ENCODE measurements around the gene SERTM2. TPM values are rescaled to one million over a fixed set of nuclear protein-coding genes. Genes with fewer than 3 reads are reported as not detected.

SERTM2 gene
- total RNA-seq = not detected in 2 replicates

DNA sequence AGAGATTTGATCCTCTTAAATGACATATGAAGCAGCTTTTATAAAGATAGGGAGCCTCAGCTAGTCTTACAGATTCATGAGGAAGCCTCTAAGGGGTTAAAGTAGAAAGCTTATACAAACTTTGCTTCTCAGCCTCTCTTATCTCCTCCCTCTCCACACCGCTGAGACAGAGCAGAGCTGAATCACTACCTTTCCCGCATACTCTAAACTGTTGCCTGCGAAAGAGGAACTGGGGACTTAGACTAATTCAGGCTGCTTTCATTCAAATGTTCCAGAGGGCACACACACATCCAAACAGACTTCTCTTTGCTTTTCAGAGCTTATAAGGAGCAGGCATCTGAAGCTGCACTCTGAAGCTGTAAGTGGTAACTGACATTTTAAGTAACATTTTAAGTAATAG is at the start of gene SERTM2:
TSS of gene SERTM2 (plus strand) at position 169 of the 400 bp plus-strand sequence. CDS start 7,213 bp downstream, outside the sequence.

Other genes starting within 250 kb of the SERTM2 start
- gene CAPN6, start 241.2 kb upstream of the SERTM2 start, total RNA-seq = not detected in 2 replicates
- under 0.01 TPM in 1 of 2 replicates, not detected in the other for gene DCX, start 99.5 kb upstream of the SERTM2 start, total RNA-seq
- 36.6 and 46.7 TPM in 2 replicates for gene ALG13, start 169.5 kb downstream of the SERTM2 start, total RNA-seq